ENCODE measurements around the gene CT83.

GRCh38 chrX:116462822-116463221 is at the start of gene CT83:
- TF ChIP-seq CTCF (IDR thresholded peaks at IDR 0.05 in 4 of 5, conservative IDR thresholded peaks at IDR 0.05 in 1 of 5) (no peak), POLR2A (IDR thresholded peaks at IDR 0.05) (no peak)
